Skeletal muscle cell (primary cell): ENCODE results near the gene NGLY1.

Source experiments
- DNase-seq: peaks from one replicate; pipeline ENCODE4 v3.0.0-alpha.2; 2010; ENCODE audit warnings: low read depth
- H3K4me3 ChIP-seq: 2 replicates; pipeline ENCODE4 v1.5.1; 2011; ENCODE audit warnings: low read depth, mild to moderate bottlenecking, control low read depth, low read length, moderate library complexity

The NGLY1 gene

DNA sequence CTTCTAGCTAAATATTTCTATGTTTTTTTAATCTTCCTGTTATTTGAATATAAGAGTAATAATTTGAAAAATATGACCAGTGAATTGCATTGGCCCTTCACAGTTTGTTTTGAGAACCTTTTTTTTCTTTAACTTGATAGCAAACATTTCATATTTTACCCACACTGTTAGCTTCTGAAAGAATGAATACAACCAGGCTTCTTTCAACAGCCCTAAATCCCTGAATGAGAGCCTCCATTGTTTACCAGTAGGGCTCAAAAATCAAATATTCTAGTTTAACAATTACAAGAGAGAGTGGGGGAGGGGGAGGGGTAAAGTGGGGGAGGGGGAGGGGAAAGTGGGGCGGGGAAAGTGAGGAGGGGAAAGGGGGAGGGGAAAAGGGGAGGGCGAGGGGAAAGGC lies 104.1 kb downstream of the NGLY1 start:
- no peak overlapping the region for H3K4me3 ChIP-seq
- DNase-seq, result no peak

GRCh38 chr3:25678581-25678980 lies 104.7 kb downstream of the NGLY1 start:
- DNase-seq, result no peak
- H3K4me3 ChIP-seq, result no peak overlapping the region

DNA sequence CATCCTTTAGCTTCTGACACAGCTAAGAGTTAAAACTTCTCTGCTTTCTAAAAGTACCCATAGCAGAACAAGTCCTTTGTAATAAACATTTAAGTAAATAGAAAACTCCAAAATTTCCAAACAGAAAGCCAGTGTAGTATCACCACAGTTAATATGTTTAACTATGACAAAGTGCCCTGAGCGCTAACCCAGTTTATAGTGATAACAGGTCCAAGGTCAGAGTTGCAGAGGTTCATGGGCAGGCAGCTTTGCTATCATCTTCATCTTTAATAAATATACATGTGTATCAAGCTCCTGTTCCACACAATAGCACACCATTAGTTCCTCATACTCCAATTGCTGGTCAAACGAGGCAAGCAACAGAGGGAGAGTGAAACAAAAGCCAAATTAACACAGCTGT lies 106.1 kb downstream of the NGLY1 start:
- DNase-seq, result no peak
- no peak overlapping the region for H3K4me3 ChIP-seq

DNA sequence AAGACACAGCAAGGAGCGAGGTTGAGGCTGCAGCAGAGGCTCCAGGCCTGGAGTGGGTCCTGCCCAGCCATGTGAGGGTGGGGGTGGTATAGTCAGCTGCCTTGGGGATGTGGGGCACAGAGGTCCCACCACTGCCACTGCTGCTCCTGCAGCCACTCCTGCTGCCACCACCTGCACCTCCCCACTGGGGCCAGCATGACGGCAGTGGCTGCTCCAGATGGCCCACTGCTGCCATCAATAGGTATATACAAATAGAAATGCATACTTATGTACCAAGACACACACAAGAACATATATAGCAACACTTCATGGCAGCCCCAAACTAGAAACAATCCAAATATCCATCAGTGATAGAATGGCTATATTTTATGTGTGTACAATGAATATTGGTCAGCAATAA lies 108.6 kb downstream of the NGLY1 start:
- H3K4me3 ChIP-seq, result no peak overlapping the region
- no peak for DNase-seq

DNA sequence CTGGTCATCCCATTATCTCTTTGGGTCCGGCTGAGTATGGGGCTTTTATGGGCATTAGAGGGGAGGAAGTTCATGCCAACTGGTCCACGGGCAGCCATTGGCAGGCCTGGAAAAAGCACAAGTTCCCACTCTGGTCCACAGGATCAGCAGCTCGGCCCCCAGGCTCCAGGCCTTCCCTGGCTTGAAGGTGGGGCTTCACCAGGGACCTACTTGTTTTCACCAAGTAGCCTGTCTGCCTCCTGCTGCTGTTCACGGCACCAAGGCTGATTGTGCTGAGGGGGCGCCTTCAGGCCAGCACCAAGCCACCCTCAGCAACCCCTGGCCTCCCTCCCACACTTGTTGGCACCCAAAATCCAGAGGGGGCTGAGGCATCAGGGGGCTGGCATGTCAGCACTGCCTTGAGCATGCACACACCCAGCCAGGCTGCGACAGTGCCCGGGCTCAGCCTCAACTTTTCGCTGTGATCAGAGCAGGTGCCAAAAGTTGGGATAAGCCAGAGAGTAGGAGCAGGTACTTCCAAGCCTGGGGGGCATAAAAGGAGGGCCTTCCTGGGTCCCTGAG lies 109.4 kb downstream of the NGLY1 start:
- no peak overlapping the region for H3K4me3 ChIP-seq
- DNase-seq, result no peak
